ENCODE measurements around the gene THEMIS. TPM values are rescaled to one million over a fixed set of nuclear protein-coding genes. Genes with fewer than 3 reads are reported as not detected.
"Not testable (repeated sequence)": the region's sequence is repeated elsewhere in the genome, so short reads cannot be mapped to it uniquely, and the experiment has no call there.

THEMIS gene
- total and polyA plus RNA-seq, 9 donors = 0.06 to 0.07 TPM; not detected in 7

GRCh38 chr6:127790571-127790970, 110.3 kb downstream of the THEMIS start:
- 87% methylated on average over 5 of the region's 5 CpGs for WGBS (ENCODE audit: insufficient coverage)
- no peaks in the 10 kb centered on the region for H3K4me1 ChIP-seq (ENCODE audit: control insufficient read depth, insufficient read depth, low read length)
- no peak for DNase-seq
- no peak overlapping the region for H3K4me3 ChIP-seq (ENCODE audit: low read length)
- no peaks in the 10 kb centered on the region for H3K36me3 ChIP-seq (ENCODE audit: control insufficient read depth, insufficient read depth, low read length)
- H3K9me3 ChIP-seq (replicated peaks; ENCODE audit: control insufficient read depth, low read depth, low read length) = no peaks in the 10 kb centered on the region
- H3K27ac ChIP-seq (ENCODE audit: low read length) = no peak overlapping the region
- H3K27me3 ChIP-seq (ENCODE audit: control insufficient read depth, insufficient read depth, low read length) = no peaks in the 10 kb centered on the region

GRCh38 chr6:127786109-127786508, 114.7 kb downstream of the THEMIS start:
- DNase-seq = peak; percentile 52
- no peak overlapping the region for H3K4me3 ChIP-seq (ENCODE audit: low read length)
- WGBS (ENCODE audit: insufficient coverage) = no CpG with 5 or more reads among the region's 1 CpG
- H3K27me3 ChIP-seq (ENCODE audit: control insufficient read depth, insufficient read depth, low read length) = no peaks in the 10 kb centered on the region
- no peaks in the 10 kb centered on the region for H3K4me1 ChIP-seq (ENCODE audit: control insufficient read depth, insufficient read depth, low read length)
- no peaks in the 10 kb centered on the region for H3K9me3 ChIP-seq (replicated peaks; ENCODE audit: control insufficient read depth, low read depth, low read length)
- no peaks in the 10 kb centered on the region for H3K36me3 ChIP-seq (ENCODE audit: control insufficient read depth, insufficient read depth, low read length)
- no peak overlapping the region for H3K27ac ChIP-seq (ENCODE audit: low read length)

GRCh38 chr6:127784468-127784867, 116.4 kb downstream of the THEMIS start:
- no peaks in the 10 kb centered on the region for H3K4me1 ChIP-seq (ENCODE audit: control insufficient read depth, insufficient read depth, low read length)
- no peaks in the 10 kb centered on the region for H3K27me3 ChIP-seq (ENCODE audit: control insufficient read depth, insufficient read depth, low read length)
- H3K9me3 ChIP-seq (replicated peaks; ENCODE audit: control insufficient read depth, low read depth, low read length) = no peaks in the 10 kb centered on the region
- DNase-seq = no peak
- no peaks in the 10 kb centered on the region for H3K36me3 ChIP-seq (ENCODE audit: control insufficient read depth, insufficient read depth, low read length)
- no peak overlapping the region for H3K27ac ChIP-seq (ENCODE audit: low read length)
- H3K4me3 ChIP-seq (ENCODE audit: low read length) = no peak overlapping the region
- WGBS (ENCODE audit: insufficient coverage) = 80% methylated on average over 1 of the region's 1 CpG

DNA sequence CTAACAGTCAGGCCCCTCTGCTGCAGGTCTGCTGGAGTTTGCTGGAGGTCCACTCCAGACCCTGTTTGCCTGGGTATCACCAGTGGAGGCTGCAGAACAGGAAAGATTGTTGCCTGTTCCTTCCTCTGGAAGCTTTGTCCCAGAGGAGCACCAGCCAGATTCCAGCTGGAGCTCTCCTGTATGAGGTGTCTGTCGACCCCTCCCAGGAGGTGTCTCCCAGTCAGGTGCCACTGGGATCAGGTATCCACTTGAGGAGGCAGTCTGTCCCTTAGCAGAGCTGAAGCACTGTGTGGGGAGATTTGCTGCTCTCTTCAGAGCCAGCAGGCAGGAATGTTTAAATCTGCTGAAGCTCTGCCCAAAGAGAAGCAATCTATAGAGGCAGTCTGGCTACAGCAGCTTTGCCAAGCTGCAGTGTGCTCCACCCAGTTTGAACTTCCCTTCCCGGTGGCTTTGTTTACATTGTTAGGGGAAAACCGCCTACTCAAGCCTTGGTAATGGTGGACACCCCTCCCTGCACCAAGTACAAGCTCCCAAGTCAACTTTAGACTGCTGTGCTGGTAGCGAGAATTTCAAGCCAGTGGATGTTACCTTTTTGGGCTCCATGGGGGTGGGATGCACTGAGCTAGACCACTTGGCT, 119.1 kb downstream of the THEMIS start:
- not testable (repeated sequence) for H3K36me3 ChIP-seq (ENCODE audit: control insufficient read depth, insufficient read depth, low read length); H3K27me3 ChIP-seq (ENCODE audit: control insufficient read depth, insufficient read depth, low read length); DNase-seq; H3K4me1 ChIP-seq (ENCODE audit: control insufficient read depth, insufficient read depth, low read length); H3K27ac ChIP-seq (ENCODE audit: low read length); H3K4me3 ChIP-seq (ENCODE audit: low read length); H3K9me3 ChIP-seq (replicated peaks; ENCODE audit: control insufficient read depth, low read depth, low read length)
- WGBS (ENCODE audit: insufficient coverage) = 79% methylated on average over 2 of the region's 4 CpGs

GRCh38 chr6:127776320-127776719, 124.5 kb downstream of the THEMIS start:
- Histone ChIP-seq H3K27me3 (ENCODE audit: control insufficient read depth, insufficient read depth, low read length) (no peaks in the 10 kb centered on the region), H3K36me3 (ENCODE audit: control insufficient read depth, insufficient read depth, low read length) (no peaks in the 10 kb centered on the region), H3K9me3 (replicated peaks; ENCODE audit: control insufficient read depth, low read depth, low read length) (no peaks in the 10 kb centered on the region), H3K4me3 (ENCODE audit: low read length) (no peak overlapping the region), H3K27ac (ENCODE audit: low read length) (no peak overlapping the region), H3K4me1 (ENCODE audit: control insufficient read depth, insufficient read depth, low read length) (no peaks in the 10 kb centered on the region)
- WGBS (ENCODE audit: insufficient coverage) = 80% methylated on average over 1 of the region's 2 CpGs
- DNase-seq = no peak

DNA sequence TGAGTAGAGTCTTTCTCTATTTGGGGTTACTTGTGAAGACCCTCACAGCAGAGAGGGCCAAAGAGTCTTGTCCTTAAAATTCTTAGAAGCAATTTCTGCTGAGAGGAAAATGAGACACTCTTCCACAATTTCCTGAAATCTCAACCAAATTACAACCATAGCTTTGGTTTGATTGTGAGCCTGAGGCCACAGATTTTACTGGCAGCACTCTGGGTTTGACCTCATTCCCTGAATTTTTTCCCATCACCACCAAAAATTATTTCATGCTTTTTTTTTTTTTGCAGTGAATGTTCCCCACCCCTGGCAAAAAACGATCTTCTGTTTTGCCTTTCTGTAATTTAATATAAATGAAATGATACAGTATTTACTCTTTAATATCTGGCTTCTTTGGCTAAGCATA, 125.5 kb downstream of the THEMIS start:
- Histone ChIP-seq H3K27me3 (ENCODE audit: control insufficient read depth, insufficient read depth, low read length) (no peaks in the 10 kb centered on the region), H3K27ac (ENCODE audit: low read length) (no peak overlapping the region), H3K9me3 (replicated peaks; ENCODE audit: control insufficient read depth, low read depth, low read length) (no peaks in the 10 kb centered on the region), H3K36me3 (ENCODE audit: control insufficient read depth, insufficient read depth, low read length) (no peaks in the 10 kb centered on the region), H3K4me1 (ENCODE audit: control insufficient read depth, insufficient read depth, low read length) (no peaks in the 10 kb centered on the region), H3K4me3 (ENCODE audit: low read length) (no peak overlapping the region)
- WGBS (ENCODE audit: insufficient coverage) = no CpG with 5 or more reads among the region's 1 CpG
- no peak for DNase-seq

- DNase-seq = no peak
- Histone ChIP-seq H3K4me3 (ENCODE audit: low read length) (no peak overlapping the region), H3K27ac (ENCODE audit: low read length) (no peak overlapping the region), H3K4me1 (ENCODE audit: control insufficient read depth, insufficient read depth, low read length) (no peaks in the 10 kb centered on the region), H3K9me3 (replicated peaks; ENCODE audit: control insufficient read depth, low read depth, low read length) (no peaks in the 10 kb centered on the region), H3K27me3 (ENCODE audit: control insufficient read depth, insufficient read depth, low read length) (no peaks in the 10 kb centered on the region), H3K36me3 (ENCODE audit: control insufficient read depth, insufficient read depth, low read length) (no peaks in the 10 kb centered on the region)
- WGBS (ENCODE audit: insufficient coverage) = 67% methylated on average over 3 of the region's 4 CpGs
These were observed 132.1 kb downstream of the THEMIS start for GRCh38 chr6:127768745-127769144.

- H3K27ac ChIP-seq (ENCODE audit: low read length) = no peak overlapping the region
- DNase-seq = no peak
- no CpG with 5 or more reads among the region's 3 CpGs for WGBS (ENCODE audit: insufficient coverage)
- H3K9me3 ChIP-seq (replicated peaks; ENCODE audit: control insufficient read depth, low read depth, low read length) = no peaks in the 10 kb centered on the region
- H3K27me3 ChIP-seq (ENCODE audit: control insufficient read depth, insufficient read depth, low read length) = no peaks in the 10 kb centered on the region
- H3K36me3 ChIP-seq (ENCODE audit: control insufficient read depth, insufficient read depth, low read length) = no peaks in the 10 kb centered on the region
- no peak overlapping the region for H3K4me3 ChIP-seq (ENCODE audit: low read length)
- no peaks in the 10 kb centered on the region for H3K4me1 ChIP-seq (ENCODE audit: control insufficient read depth, insufficient read depth, low read length)
These were observed 132.6 kb downstream of the THEMIS start for GRCh38 chr6:127768223-127768622.

DNA sequence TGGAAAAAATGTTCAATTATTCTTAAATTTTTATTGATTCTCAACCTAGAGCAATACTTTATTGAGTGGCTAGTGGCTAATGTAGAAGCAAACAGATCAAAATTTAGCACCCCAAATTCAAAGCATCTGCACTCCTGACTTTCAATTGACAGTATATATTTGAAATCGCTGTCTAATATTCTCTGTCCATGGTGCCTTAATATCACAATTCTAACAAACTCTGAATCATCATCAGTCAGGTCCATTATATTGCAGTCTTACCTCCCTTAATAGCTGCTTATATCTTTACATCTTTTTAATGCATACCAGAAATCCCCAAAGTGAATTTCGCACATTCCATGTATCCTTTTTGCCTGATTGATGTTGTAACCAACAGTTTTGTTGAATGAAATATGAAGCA, 134.9 kb downstream of the THEMIS start:
- no peak overlapping the region for H3K4me3 ChIP-seq (ENCODE audit: low read length)
- H3K36me3 ChIP-seq (ENCODE audit: control insufficient read depth, insufficient read depth, low read length) = no peaks in the 10 kb centered on the region
- DNase-seq = no peak
- H3K9me3 ChIP-seq (replicated peaks; ENCODE audit: control insufficient read depth, low read depth, low read length) = no peaks in the 10 kb centered on the region
- no peak overlapping the region for H3K27ac ChIP-seq (ENCODE audit: low read length)
- no peaks in the 10 kb centered on the region for H3K4me1 ChIP-seq (ENCODE audit: control insufficient read depth, insufficient read depth, low read length)
- H3K27me3 ChIP-seq (ENCODE audit: control insufficient read depth, insufficient read depth, low read length) = no peaks in the 10 kb centered on the region
- WGBS (ENCODE audit: insufficient coverage) = 75% methylated on average over 1 of the region's 2 CpGs

- WGBS (ENCODE audit: insufficient coverage) = 88% methylated on average over 1 of the region's 1 CpG
- no peaks in the 10 kb centered on the region for H3K9me3 ChIP-seq (replicated peaks; ENCODE audit: control insufficient read depth, low read depth, low read length)
- H3K27me3 ChIP-seq (ENCODE audit: control insufficient read depth, insufficient read depth, low read length) = no peaks in the 10 kb centered on the region
- no peak overlapping the region for H3K4me3 ChIP-seq (ENCODE audit: low read length)
- no peak overlapping the region for H3K27ac ChIP-seq (ENCODE audit: low read length)
- no peaks in the 10 kb centered on the region for H3K36me3 ChIP-seq (ENCODE audit: control insufficient read depth, insufficient read depth, low read length)
- no peaks in the 10 kb centered on the region for H3K4me1 ChIP-seq (ENCODE audit: control insufficient read depth, insufficient read depth, low read length)
- DNase-seq = no peak
These were observed 138.6 kb downstream of the THEMIS start for GRCh38 chr6:127762284-127762683.

DNA sequence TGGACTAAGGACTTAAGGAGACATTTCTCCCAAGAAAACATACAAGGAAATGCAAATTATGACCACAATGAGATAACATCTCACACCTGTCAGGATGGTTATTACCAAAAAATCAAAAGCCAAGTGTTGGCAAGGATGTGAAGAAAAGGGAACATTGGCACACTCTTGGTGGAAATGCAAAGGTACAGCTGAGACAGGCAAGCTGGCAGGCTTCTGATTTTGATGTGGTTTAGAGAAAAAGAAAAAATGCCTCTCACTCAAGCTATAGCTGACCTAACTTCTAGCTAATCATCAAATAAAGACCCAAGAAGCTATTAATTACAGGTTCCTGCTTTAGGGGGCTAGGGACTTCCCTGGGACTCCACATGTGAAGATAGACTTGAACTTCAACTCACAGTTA, 139.8 kb downstream of the THEMIS start:
- H3K36me3 ChIP-seq (ENCODE audit: control insufficient read depth, insufficient read depth, low read length) = no peaks in the 10 kb centered on the region
- DNase-seq = no peak
- no peaks in the 10 kb centered on the region for H3K27me3 ChIP-seq (ENCODE audit: control insufficient read depth, insufficient read depth, low read length)
- no peak overlapping the region for H3K27ac ChIP-seq (ENCODE audit: low read length)
- no peaks in the 10 kb centered on the region for H3K4me1 ChIP-seq (ENCODE audit: control insufficient read depth, insufficient read depth, low read length)
- H3K4me3 ChIP-seq (ENCODE audit: low read length) = no peak overlapping the region
- no peaks in the 10 kb centered on the region for H3K9me3 ChIP-seq (replicated peaks; ENCODE audit: control insufficient read depth, low read depth, low read length)
